HG02763 (cell line): ENCODE results near the gene TBC1D22A.

ENCODE experiments used
- ATAC-seq: cut with Tn5 transposase; IDR thresholded peaks from one replicate; pipeline ENCODE4 v1.9.1; 2021; ENCODE audit warnings: mild to moderate bottlenecking, moderate library complexity; ENCODE audit not compliant: unreplicated experiment

The TBC1D22A gene

GRCh38 chr22:47001288-47001687, 238.8 kb downstream of the TBC1D22A start:
- peak; percentile 51 for ATAC-seq

- ATAC-seq: no peak
Observed at GRCh38 chr22:47002692-47003091, 240.2 kb downstream of the TBC1D22A start.

GRCh38 chr22:47005506-47006408, 243.3 kb downstream of the TBC1D22A start:
- no peak for ATAC-seq

- no peak for ATAC-seq
Observed at GRCh38 chr22:47006433-47006832, 244.0 kb downstream of the TBC1D22A start.

- no peak for ATAC-seq
Observed at GRCh38 chr22:47006869-47007268, 244.4 kb downstream of the TBC1D22A start.

- ATAC-seq: no peak
Observed at GRCh38 chr22:47007496-47007895, 245.0 kb downstream of the TBC1D22A start.

- ATAC-seq: no peak
Observed at GRCh38 chr22:47008208-47008885, 245.9 kb downstream of the TBC1D22A start.

- ATAC-seq: no peak
Observed at GRCh38 chr22:47009304-47010101, 247.1 kb downstream of the TBC1D22A start.

GRCh38 chr22:47010211-47010610, 247.8 kb downstream of the TBC1D22A start:
- no peak for ATAC-seq

GRCh38 chr22:47011131-47011858, 248.8 kb downstream of the TBC1D22A start:
- ATAC-seq: no peak

- no peak for ATAC-seq
Observed at GRCh38 chr22:47011859-47012258, 249.4 kb downstream of the TBC1D22A start.

- ATAC-seq: no peak
Observed at GRCh38 chr22:47012589-47013370, 250.3 kb downstream of the TBC1D22A start.

GRCh38 chr22:47013861-47014635, 251.6 kb downstream of the TBC1D22A start:
- ATAC-seq: no peak

- ATAC-seq: no peak
Observed at GRCh38 chr22:47014636-47015345, 252.3 kb downstream of the TBC1D22A start.

- ATAC-seq: no peak
Observed at GRCh38 chr22:47015589-47016178, 253.2 kb downstream of the TBC1D22A start.

- ATAC-seq: no peak
Observed at GRCh38 chr22:47016631-47017030, 254.2 kb downstream of the TBC1D22A start.

- ATAC-seq: no peak
Observed at GRCh38 chr22:47017245-47017644, 254.8 kb downstream of the TBC1D22A start.
